GM18867 (cell line): Measurements from ENCODE around the gene SCAMP5.

ENCODE experiments used
- ATAC-seq: cut with Tn5 transposase; IDR thresholded peaks from one replicate; pipeline ENCODE4 v1.9.1; 2021; ENCODE audit warnings: mild to moderate bottlenecking, moderate library complexity; ENCODE audit not compliant: unreplicated experiment

The SCAMP5 gene

GRCh38 chr15:75044258-75044878, 49.0 kb downstream of the SCAMP5 start:
- no peak for ATAC-seq

- ATAC-seq = no peak
Measured at GRCh38 chr15:75045332-75046015, 50.1 kb downstream of the SCAMP5 start.

- no peak for ATAC-seq
Measured at GRCh38 chr15:75048394-75048793, 53.0 kb downstream of the SCAMP5 start.

DNA sequence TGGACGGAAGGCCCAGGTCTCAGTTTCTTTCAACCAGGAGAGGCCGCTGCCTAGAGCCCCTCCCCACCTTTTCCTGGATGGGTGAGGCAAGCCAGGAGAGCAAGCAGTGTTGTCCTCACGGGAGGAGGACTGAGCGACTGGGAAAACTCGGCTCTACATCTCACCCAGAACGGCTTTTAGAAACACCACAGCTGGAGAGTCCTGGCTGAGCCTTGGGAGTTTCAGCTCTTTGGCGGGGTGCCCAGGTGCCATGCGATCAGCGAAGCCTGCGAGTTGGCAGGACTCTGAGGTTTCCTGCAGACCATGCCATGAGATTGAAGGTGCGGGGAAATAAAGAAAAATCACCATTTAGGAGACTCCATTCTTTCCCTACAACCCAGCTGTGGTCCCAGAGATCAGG, 54.0 kb downstream of the SCAMP5 start:
- no peak for ATAC-seq

DNA sequence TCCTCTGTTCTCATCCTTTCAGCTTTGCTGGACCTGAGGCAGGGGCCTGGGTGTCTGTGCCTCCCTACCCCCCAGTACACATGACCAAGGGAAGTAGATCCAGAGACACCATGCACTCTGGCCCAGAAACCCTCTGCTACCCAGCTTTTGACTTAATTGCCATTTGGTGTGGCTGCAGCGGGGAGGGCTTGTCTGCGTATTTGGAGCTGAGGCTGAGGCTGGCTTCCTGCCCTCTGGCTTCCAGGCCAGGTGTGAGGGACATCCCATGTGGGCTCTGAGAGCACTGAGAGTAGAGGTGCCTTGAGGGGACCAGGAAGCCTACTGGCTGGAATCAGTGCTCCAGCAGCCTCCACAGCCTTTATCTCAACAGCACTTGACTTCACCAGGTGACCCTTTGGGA, 54.9 kb downstream of the SCAMP5 start:
- ATAC-seq = no peak

DNA sequence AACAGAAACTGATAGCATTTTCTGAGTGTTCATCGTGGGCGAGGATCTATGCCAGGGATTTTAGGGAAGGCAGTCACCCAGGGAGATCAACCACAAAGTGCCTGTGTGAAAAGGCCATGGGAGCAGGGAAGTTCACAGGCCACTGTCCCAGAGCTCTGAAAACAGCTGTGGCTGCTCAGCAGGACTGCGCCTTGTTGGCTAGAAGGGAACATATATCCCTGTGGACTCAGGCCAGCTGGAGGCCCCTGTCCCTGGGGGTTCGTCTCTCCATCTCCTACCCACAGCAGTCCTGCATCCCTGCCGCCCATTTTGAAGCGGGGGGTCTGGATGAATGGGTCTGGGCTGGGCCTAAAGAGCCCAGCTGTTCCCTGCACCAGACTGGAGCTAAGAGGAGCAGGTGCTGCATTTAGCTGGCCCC, 55.8 kb downstream of the SCAMP5 start:
- no peak for ATAC-seq

GRCh38 chr15:75051711-75052110, 56.3 kb downstream of the SCAMP5 start:
- ATAC-seq = no peak

DNA sequence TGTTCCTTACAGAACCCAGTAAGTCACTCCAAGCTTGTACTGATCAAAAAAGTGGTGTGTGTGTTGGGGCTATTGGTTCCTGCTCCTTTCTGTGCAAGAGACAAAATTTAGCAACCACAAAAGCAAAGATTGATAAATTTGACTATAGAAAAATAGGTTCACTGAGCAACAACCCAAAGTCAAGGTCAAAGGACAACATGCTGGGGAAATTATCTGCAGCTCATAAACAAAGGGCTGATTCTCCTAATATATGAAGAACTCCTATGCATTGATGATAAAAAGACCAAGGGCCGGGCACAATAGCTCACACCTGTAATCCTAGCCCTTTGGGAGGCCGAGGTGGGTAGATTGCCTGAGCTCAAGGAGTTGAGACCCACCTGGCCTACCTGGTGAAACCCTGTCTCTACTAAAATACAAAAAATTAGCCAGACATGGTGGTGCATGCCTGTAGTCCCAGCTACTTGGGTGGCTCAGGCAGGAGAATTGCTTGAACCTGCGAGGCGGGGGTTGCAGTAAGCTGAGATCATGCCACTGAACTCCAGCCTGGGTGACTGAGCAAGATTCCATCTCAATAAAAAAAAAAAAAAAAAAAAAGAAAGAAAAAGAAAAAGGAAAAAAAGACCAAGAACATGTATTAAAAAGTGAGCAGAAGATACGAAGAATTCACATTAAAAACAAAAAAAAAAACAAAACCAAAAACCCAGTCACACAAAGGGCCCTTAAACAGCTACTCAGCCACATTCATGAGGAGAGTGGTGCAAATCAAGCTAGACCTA, 57.8 kb downstream of the SCAMP5 start:
- ATAC-seq = no peak

- no peak for ATAC-seq
Measured at GRCh38 chr15:75053748-75054125, 58.4 kb downstream of the SCAMP5 start.

GRCh38 chr15:75054172-75054897, 59.0 kb downstream of the SCAMP5 start:
- ATAC-seq = no peak

DNA sequence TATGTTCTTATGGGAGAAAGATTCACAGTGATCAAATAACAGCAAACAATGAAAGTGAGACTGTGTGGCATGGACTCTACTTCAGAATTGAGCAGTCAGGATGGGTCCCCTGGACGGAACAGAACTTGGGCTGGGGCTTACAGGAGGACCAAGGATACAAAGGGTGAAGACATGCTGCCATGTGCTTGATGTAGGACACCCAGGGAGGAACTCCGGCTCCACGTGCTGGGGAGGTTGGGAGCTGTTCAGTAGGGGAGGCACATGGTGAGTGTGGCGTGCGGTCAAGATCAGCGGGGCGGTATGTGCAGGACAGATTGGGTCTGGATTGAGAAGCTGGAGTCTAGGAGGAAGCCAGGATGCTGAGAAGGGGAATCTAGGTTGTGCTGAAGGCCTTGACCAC, 60.7 kb downstream of the SCAMP5 start:
- ATAC-seq = no peak

- no peak for ATAC-seq
Measured at GRCh38 chr15:75058127-75058905, 63.0 kb downstream of the SCAMP5 start.

- no peak for ATAC-seq
Measured at GRCh38 chr15:75059607-75060006, 64.2 kb downstream of the SCAMP5 start.

DNA sequence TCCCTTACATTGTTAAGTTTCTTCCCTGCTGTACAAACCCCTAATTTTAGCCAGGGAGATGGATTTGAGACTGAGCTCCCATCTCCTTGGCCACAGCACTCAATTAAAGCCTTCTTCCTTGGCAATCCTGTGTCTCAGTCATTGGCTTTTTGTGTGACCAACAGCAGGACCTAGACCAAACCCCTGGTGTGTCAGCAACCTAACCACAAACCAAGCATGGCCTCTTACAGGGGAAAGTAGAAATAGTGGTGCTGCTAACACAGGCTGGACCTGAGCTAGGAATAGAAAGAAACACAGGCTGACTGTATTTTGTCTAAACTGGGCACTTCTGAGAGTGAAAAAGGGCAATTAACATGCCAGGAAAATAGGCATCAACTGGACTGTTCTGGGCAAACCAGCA, 65.9 kb downstream of the SCAMP5 start:
- ATAC-seq = peak; percentile 60

DNA sequence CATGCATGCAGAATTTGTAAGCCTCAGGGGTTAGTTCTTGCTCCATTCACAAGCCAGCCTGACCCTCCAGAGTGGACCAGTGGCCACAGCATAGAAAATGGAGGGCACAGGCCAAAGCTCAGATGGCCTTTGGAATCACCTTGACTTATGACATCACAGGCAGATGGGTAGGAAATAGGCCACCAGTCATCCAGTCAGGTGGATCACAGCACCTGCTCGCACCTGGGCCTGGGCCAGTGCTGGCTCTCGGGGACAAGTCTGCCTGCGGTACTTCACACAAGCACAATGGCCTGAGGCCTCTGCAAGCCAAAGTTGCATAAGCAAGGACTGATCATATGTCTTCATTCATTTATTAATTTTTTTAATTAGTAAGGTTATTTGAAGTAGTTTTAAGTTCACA, 67.3 kb downstream of the SCAMP5 start:
- ATAC-seq = no peak

- ATAC-seq = no peak
Measured at GRCh38 chr15:75063338-75063737, 68.0 kb downstream of the SCAMP5 start.

GRCh38 chr15:75063889-75064288, 68.5 kb downstream of the SCAMP5 start:
- no peak for ATAC-seq

GRCh38 chr15:75064846-75065245, 69.5 kb downstream of the SCAMP5 start:
- no peak for ATAC-seq

- no peak for ATAC-seq
Measured at GRCh38 chr15:75065467-75065850, 70.1 kb downstream of the SCAMP5 start.

DNA sequence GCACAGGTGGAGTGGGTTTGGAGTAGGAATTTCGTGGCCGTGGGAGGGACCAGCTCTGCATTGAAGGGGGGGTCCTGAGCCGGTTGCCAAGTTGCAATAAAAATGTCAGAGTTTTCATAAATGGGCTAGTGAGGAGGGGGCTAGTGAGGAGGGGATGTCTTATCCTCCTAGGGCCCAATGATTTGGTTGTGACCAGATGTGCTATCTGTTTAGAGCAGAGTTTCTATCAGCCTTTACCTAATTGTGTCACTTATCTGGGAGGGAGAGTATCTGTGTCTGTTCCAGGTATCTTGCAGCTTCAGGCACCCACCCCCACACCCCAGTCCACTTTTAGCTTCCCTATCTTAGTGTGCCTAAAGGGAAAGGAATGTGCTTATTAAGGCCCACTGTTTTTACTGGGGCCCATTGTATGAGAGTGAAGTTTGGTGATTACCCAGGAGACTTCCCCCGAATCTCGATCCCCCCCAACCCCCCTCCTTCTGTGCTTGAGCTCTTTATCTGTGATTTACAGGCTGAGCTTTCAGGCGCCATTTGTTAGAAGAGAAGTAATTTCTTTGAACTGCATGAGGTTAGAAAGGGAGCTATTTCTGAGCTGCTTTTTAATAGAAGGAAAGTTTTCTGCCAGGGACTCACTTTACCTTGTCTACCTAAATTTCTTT, 70.6 kb downstream of the SCAMP5 start:
- no peak for ATAC-seq
